Activated CD8-positive, alpha-beta T cell treated with anti-CD3 and anti-CD28 coated beads, Interleukin-2, amount 10 ng/mL, durations not matched to agents 7 days and 5 days (primary cell): Measurements from ENCODE around the gene TANC1. TPM values are rescaled to one million over a fixed set of nuclear protein-coding genes. Genes with fewer than 3 reads are reported as not detected.

Source experiments
- ATAC-seq: fragments of 150-1000 bp; cut with Tn5 transposase; one replicate; pipeline ENCODE4 v1.10.0; 2021; ENCODE audit warnings: moderate library complexity
- CTCF ChIA-PET: fragments of 350-600 bp; sonication (Branson Sonifier 250); formaldehyde crosslinking; loops from one replicate; lab custom pipeline; 2021; ENCODE audit warnings: antibody characterized with exemption; lab: Charles Lee
- POLR2A ChIA-PET: fragments of 350-600 bp; sonication (Branson Sonifier 250); formaldehyde crosslinking; loops from one replicate; lab custom pipeline; 2021; ENCODE audit warnings: antibody characterized with exemption; lab: Charles Lee
- DNase-seq: peaks from one replicate; pipeline ENCODE4 v3.0.0-alpha.2; 2020
- H3K27ac Mint-ChIP-seq: one replicate; pipeline ENCODE4 v1.8.0; 2021; ENCODE audit warnings: mild to moderate bottlenecking, mixed read lengths
- H3K27me3 Mint-ChIP-seq: one replicate; pipeline ENCODE4 v1.8.0; 2021; ENCODE audit warnings: low read depth, mixed read lengths
- H3K36me3 Mint-ChIP-seq: one replicate; pipeline ENCODE4 v1.8.0; 2021; ENCODE audit warnings: low read depth, mixed read lengths
- H3K4me1 Mint-ChIP-seq: one replicate; pipeline ENCODE4 v1.8.0; 2021; ENCODE audit warnings: low read depth, mixed read lengths
- H3K4me3 Mint-ChIP-seq: one replicate; pipeline ENCODE4 v1.8.0; 2021; ENCODE audit warnings: mild to moderate bottlenecking, mixed read lengths
- H3K9me3 Mint-ChIP-seq: one replicate; pipeline ENCODE4 v1.8.0; 2022; ENCODE audit warnings: mixed read lengths; ENCODE audit not compliant: insufficient read depth
- total RNA-seq, 2 experiments: library from RNA; stranded (reverse); gene quantifications; one replicate each; pipeline ENCODE4 v1.2.3, GENCODE V29; 2021

TANC1 gene
- total RNA-seq, 2 experiments from 2014 or later: 0.37 to 0.55 TPM

DNA sequence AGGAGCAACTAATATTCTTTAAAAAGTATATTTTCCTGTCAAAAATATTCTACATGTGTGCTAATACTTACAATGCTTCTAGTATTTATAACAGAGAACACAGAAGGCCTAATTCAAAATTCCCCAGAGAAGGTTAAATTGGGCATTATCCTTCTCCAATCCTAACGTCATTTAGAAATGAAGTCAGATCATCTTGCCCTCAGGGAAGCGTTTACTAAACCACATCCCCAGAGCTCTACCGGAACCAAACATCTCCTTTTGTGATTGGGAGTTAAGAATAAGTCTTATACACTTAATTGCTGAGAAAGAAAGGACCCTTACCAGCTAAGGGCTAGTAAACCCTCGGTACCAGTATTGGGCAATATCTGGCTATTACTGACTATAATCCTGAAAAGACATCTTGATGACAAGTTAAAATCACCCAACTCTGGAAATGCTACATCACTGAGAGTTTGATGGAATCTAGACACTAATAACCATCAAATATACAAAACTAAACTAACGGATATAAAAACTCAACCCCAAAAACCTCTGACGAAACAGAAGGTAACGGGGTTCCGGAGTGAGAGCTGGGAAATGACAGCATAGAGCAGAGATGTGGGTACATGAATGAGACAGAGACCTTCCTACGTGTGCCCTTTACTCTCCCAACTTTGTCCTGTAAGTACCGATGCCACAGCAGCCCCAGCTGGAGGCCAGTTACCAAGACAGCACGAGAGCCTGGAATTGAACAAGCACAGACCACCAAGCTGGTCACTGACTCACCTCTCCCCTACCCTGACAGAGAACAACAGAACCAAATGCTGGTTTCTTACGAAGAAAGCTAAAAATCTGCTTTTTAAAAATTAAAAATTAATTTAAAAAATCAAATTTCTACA is 283.1 kb downstream of the TANC1 start:
- Mint-ChIP-seq H3K4me1 (peaks cover 6% of the 10 kb centered on the region), H3K27ac (no peak overlapping the region), H3K36me3 (peaks cover 12% of the 10 kb centered on the region), H3K4me3 (no peak overlapping the region), H3K27me3 (no peaks in the 10 kb centered on the region), H3K9me3 (no peaks in the 10 kb centered on the region)
- CTCF ChIA-PET: interaction anchor here (1.7 kb wide), 1 partner anchor 133 kb away, joined by 4 read pairs; no protein-coding TSS in a partner anchor
- POLR2A ChIA-PET: no interaction called here
- DNase-seq: no peak
- ATAC-seq: no peak

DNA sequence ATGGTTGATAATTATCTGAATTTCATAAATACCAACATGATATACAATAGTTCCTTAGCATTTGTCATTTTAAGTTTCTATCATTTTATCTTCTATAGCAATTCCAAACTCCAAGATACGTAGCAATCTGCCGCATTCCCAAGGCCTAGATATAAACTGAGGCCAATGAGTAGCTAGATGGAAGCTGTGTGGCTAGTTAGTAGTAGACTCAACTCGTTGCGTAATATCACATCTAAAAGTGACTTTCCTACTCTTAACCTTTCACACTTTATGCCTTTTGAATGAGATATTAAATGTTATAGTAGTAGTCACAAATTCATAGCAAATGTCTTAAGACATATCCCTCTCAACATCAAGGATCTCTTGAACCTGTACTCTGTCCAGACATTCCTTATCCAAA is 284.5 kb downstream of the TANC1 start:
- Mint-ChIP-seq H3K4me3 (no peak overlapping the region), H3K27me3 (no peaks in the 10 kb centered on the region), H3K4me1 (peaks cover 6% of the 10 kb centered on the region), H3K36me3 (peaks cover 7% of the 10 kb centered on the region), H3K27ac (no peak overlapping the region), H3K9me3 (no peaks in the 10 kb centered on the region)
- DNase-seq: no peak
- POLR2A ChIA-PET: no interaction called here
- CTCF ChIA-PET: no interaction called here
- no peak for ATAC-seq

GRCh38 chr2:159256159-159256558 is 287.7 kb downstream of the TANC1 start:
- Mint-ChIP-seq H3K9me3 (no peaks in the 10 kb centered on the region), H3K27ac (no peak overlapping the region), H3K27me3 (no peaks in the 10 kb centered on the region), H3K4me3 (no peak overlapping the region), H3K36me3 (peaks cover 7% of the 10 kb centered on the region), H3K4me1 (no peaks in the 10 kb centered on the region)
- ATAC-seq: no peak
- POLR2A ChIA-PET: interaction anchor here (0.8 kb wide), 1 partner anchor 16 kb away, joined by 3 read pairs; no protein-coding TSS in a partner anchor
- CTCF ChIA-PET: no interaction called here
- no peak for DNase-seq

DNA sequence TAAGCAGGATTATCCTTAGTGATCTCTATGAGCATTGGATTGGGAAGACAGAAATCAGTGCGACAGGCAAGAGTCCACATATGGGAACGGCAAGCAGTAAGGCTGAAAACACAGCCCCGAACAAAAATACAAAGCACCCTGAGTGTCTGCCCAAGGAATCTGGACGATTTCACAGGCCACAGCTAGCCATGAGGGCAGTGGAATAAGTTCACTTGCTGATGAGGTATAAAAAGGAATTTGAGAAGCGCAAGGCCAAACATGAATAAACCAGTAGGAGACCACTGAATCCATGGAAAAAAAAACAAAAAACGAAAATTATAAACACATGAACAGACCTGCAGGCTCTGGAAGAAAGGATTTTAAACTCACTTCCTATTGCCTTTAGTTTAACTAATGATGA is 293.8 kb downstream of the TANC1 start:
- Mint-ChIP-seq H3K27me3 (no peaks in the 10 kb centered on the region), H3K4me1 (no peaks in the 10 kb centered on the region), H3K4me3 (no peak overlapping the region), H3K36me3 (peaks cover 2% of the 10 kb centered on the region), H3K9me3 (no peaks in the 10 kb centered on the region), H3K27ac (no peak overlapping the region)
- ChIA-PET CTCF (no interaction called here), POLR2A (no interaction called here)
- ATAC-seq (no peak), DNase-seq (no peak)

GRCh38 chr2:159262904-159263303 is 294.5 kb downstream of the TANC1 start:
- no peak overlapping the region for H3K27ac Mint-ChIP-seq
- CTCF ChIA-PET: no interaction called here
- POLR2A ChIA-PET: no interaction called here
- no peak for ATAC-seq
- no peak overlapping the region for H3K4me3 Mint-ChIP-seq
- H3K9me3 Mint-ChIP-seq: no peaks in the 10 kb centered on the region
- H3K4me1 Mint-ChIP-seq: no peaks in the 10 kb centered on the region
- no peak for DNase-seq
- H3K27me3 Mint-ChIP-seq: no peaks in the 10 kb centered on the region
- peaks cover 4% of the 10 kb centered on the region for H3K36me3 Mint-ChIP-seq

GRCh38 chr2:159265171-159265576 is 296.7 kb downstream of the TANC1 start:
- H3K4me1 Mint-ChIP-seq: no peaks in the 10 kb centered on the region
- ChIA-PET CTCF (no interaction called here), POLR2A (no interaction called here)
- H3K27me3 Mint-ChIP-seq: no peaks in the 10 kb centered on the region
- no peak for ATAC-seq
- peaks cover 8% of the 10 kb centered on the region for H3K36me3 Mint-ChIP-seq
- H3K4me3 Mint-ChIP-seq: no peak overlapping the region
- H3K9me3 Mint-ChIP-seq: no peaks in the 10 kb centered on the region
- DNase-seq: no peak
- no peak overlapping the region for H3K27ac Mint-ChIP-seq

GRCh38 chr2:159266554-159266953 is 298.1 kb downstream of the TANC1 start:
- ATAC-seq (no peak), DNase-seq (no peak)
- Mint-ChIP-seq H3K9me3 (no peaks in the 10 kb centered on the region), H3K27ac (no peak overlapping the region), H3K4me3 (no peak overlapping the region), H3K4me1 (no peaks in the 10 kb centered on the region), H3K27me3 (no peaks in the 10 kb centered on the region), H3K36me3 (peaks cover 16% of the 10 kb centered on the region)
- ChIA-PET POLR2A (interaction anchor here (0.6 kb wide), 1 partner anchor 51 kb away, joined by 3 read pairs; no protein-coding TSS in a partner anchor), CTCF (no interaction called here)

DNA sequence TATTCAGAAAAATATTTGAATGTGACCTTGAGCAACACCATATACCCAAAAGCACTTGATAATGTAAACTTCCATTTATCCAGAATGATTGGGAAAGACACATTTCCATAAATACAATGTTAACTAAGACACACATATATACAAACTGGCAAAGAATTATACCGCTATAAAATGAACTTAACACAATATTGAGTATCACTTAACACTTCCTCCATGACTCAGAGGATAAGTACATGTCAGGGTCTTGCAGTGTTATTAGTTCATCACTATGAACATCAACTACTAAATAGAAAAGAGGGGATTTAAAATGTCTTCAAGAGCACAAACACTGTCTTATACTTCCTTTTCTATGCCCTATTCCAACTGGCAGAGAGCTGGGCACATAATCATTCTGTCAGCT is 299.5 kb downstream of the TANC1 start:
- Mint-ChIP-seq H3K27ac (no peak overlapping the region), H3K4me3 (no peak overlapping the region), H3K9me3 (no peaks in the 10 kb centered on the region), H3K36me3 (peaks cover 20% of the 10 kb centered on the region), H3K27me3 (no peaks in the 10 kb centered on the region), H3K4me1 (no peaks in the 10 kb centered on the region)
- ATAC-seq (no peak), DNase-seq (no peak)
- POLR2A ChIA-PET: no interaction called here
- CTCF ChIA-PET: no interaction called here

GRCh38 chr2:159270744-159271379 is 302.4 kb downstream of the TANC1 start:
- Mint-ChIP-seq H3K27ac (no peak overlapping the region), H3K27me3 (no peaks in the 10 kb centered on the region), H3K4me1 (peaks cover 5% of the 10 kb centered on the region), H3K36me3 (peaks cover 22% of the 10 kb centered on the region), H3K9me3 (no peaks in the 10 kb centered on the region), H3K4me3 (no peak overlapping the region)
- ChIA-PET POLR2A (no interaction called here), CTCF (no interaction called here)
- ATAC-seq (no peak), DNase-seq (no peak)

- POLR2A ChIA-PET: interaction anchor here (0.6 to 0.8 kb wide), 2 partner anchors 17 to 584 kb away, joined by 3 read pairs; no protein-coding TSS in a partner anchor
- peaks cover 22% of the 10 kb centered on the region for H3K36me3 Mint-ChIP-seq
- H3K27me3 Mint-ChIP-seq: no peaks in the 10 kb centered on the region
- no peak overlapping the region for H3K4me3 Mint-ChIP-seq
- ATAC-seq (no peak), DNase-seq (no peak)
- CTCF ChIA-PET: interaction anchor here (0.8 to 0.9 kb wide), 2 partner anchors 22 to 440 kb away, joined by 3 read pairs; partner anchors contain the start of gene MARCHF7
- peaks cover 5% of the 10 kb centered on the region for H3K4me1 Mint-ChIP-seq
- H3K27ac Mint-ChIP-seq: no peak overlapping the region
- no peaks in the 10 kb centered on the region for H3K9me3 Mint-ChIP-seq
Observed at GRCh38 chr2:159272156-159272555, 303.7 kb downstream of the TANC1 start.

DNA sequence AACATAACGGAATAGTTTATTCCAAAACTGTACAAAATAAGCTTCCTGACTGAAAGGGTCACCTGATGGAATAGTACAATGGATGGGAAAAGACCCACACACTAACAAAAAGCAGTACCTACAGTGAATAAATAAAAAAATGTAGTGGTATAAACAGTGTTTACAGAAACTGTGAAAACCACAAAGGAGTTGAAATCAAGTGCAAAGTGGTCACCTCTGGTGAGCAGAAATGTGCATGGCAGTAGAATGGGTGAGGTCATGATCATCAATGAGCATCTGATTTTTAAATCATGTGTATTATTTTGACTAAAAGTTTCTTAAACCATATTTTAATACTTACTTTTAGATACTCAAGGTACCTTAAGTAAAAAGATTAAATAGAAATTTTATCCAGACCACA is 306.7 kb downstream of the TANC1 start:
- no peaks in the 10 kb centered on the region for H3K9me3 Mint-ChIP-seq
- H3K4me3 Mint-ChIP-seq: no peak overlapping the region
- CTCF ChIA-PET: no interaction called here
- DNase-seq: no peak
- no peak for ATAC-seq
- peaks cover 16% of the 10 kb centered on the region for H3K36me3 Mint-ChIP-seq
- no peaks in the 10 kb centered on the region for H3K27me3 Mint-ChIP-seq
- H3K4me1 Mint-ChIP-seq: peaks cover 5% of the 10 kb centered on the region
- H3K27ac Mint-ChIP-seq: no peak overlapping the region
- POLR2A ChIA-PET: no interaction called here

GRCh38 chr2:159279700-159280099 is 311.3 kb downstream of the TANC1 start:
- H3K36me3 Mint-ChIP-seq: peaks cover 5% of the 10 kb centered on the region
- no peaks in the 10 kb centered on the region for H3K27me3 Mint-ChIP-seq
- H3K4me3 Mint-ChIP-seq: no peak overlapping the region
- H3K27ac Mint-ChIP-seq: no peak overlapping the region
- peaks cover 5% of the 10 kb centered on the region for H3K4me1 Mint-ChIP-seq
- ChIA-PET CTCF (no interaction called here), POLR2A (no interaction called here)
- ATAC-seq (no peak), DNase-seq (no peak)
- no peaks in the 10 kb centered on the region for H3K9me3 Mint-ChIP-seq
